Esophagus squamous epithelium (tissue), 4 donors: ENCODE data around the gene ZBTB42.

Source experiments
- CTCF ChIP-seq, 6 experiments: fragments of 450-650 bp in 4 of 6; fragments of 200-600 bp in 2 of 6; sonication (generic) in 2 of 6; IDR thresholded peaks; one replicate each; pipeline ENCODE4 v1.5.1; 2016 to 2019; ENCODE audit warnings: antibody characterized with exemption in 6 of 6, mild to moderate bottlenecking in 4 of 6, moderate library complexity in 4 of 6
- POLR2A ChIP-seq, 4 donors: fragments of 450-650 bp; IDR thresholded peaks; one replicate each; pipeline ENCODE4 v1.6.1; 2017; ENCODE audit warnings: antibody characterized with exemption in 4 of 4, mild to moderate bottlenecking in 4 of 4, moderate library complexity in 3 of 4

DNA sequence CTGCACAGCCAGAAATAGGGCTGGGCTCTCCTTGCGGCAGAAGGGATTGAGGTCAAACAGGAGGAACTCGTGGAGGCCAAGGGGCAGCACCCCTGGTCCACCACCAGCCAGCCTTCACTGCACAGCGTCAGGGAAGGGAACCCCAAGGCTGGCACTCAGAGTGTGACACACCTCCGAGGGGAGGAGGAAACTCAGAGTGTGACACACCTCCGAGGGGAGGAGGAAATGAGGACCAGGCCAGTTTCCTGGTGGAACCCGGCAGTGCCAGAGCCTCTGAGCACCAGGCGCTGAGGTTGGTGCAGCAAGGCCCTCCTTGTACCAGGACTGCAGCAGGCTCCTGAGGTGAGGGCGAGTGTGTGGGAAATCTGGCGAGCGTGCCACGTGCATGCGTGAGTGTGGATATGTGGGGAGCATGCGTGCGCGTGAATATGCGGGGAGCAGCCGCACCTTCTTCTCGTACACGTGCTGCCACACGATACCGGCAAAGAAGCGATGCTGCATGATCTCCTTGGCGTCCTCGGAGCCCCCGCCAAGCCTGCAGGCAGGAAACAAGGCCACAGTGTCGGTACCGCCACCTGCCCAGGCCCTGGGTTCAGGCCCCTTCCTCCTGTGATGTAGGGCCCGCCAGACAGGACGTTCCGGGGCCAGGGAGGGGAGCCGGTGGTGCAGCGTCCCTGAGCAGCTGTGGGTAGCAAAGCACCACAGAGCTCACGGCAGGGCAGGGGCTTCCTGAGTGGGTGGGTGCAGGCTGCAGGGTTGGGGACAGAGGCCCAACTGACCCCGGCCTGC, 28.8 kb upstream of the ZBTB42 start:
- TF ChIP-seq CTCF (IDR thresholded peaks at IDR 0.05), result no peak
- TF ChIP-seq POLR2A (IDR thresholded peaks at IDR 0.05), result no peak
